Stomach (tissue), 9 donors: ENCODE data around the gene ADH4. TPM values are rescaled to one million over a fixed set of nuclear protein-coding genes. Genes with fewer than 3 reads are reported as not detected.

Source experiments
- DNase-seq, 2 donors: peaks; one replicate each; pipeline versions ENCODE4 v3.0.0 to v3.0.0-alpha.2; 2013 to 2019
- H3K27ac ChIP-seq, 5 donors: fragments of 200-600 bp in 4 of 5; sonication (generic) in 4 of 5; one replicate each; pipeline ENCODE4 v1.5.1; 2013 to 2019; ENCODE audit warnings: mild to moderate bottlenecking in 1 of 5, moderate library complexity in 1 of 5
- H3K27me3 ChIP-seq, 3 donors: fragments of 200-600 bp; sonication (generic); one replicate each; pipeline ENCODE4 v1.5.1; 2017 to 2019; ENCODE audit warnings: mixed run types in 1 of 3
- H3K36me3 ChIP-seq, 4 donors: fragments of 200-600 bp; sonication (generic); 1 replicate in 3 of 4; 2 replicates in 1 of 4; pipeline ENCODE4 v1.5.1; 2016 to 2019
- H3K4me1 ChIP-seq, 4 donors: fragments of 200-600 bp; sonication (generic); one replicate each; pipeline ENCODE4 v1.5.1; 2016 to 2019
- H3K4me3 ChIP-seq, 4 donors: fragments of 200-600 bp; sonication (generic) in 3 of 4; one replicate each; pipeline ENCODE4 v1.5.1; 2016 to 2019; ENCODE audit warnings: mild to moderate bottlenecking in 1 of 4
- H3K9me3 ChIP-seq, 4 donors: fragments of 200-600 bp; sonication (generic); one replicate each; pipeline ENCODE4 v1.5.1; 2016 to 2019
- CTCF ChIP-seq, 7 experiments: fragments of 450-650 bp in 4 of 7; fragments of 200-600 bp in 3 of 7; sonication (generic) in 3 of 7; IDR thresholded peaks; one replicate each; pipeline ENCODE4 v1.5.1; 2016 to 2019; ENCODE audit warnings: antibody characterized with exemption in 7 of 7, control low read depth in 2 of 7, mild to moderate bottlenecking in 1 of 7
- EP300 ChIP-seq: sonication (generic); formaldehyde crosslinking; IDR thresholded peaks from one replicate; pipeline ENCODE4 v1.6.1; 2017; ENCODE audit warnings: antibody characterized with exemption
- POLR2A ChIP-seq, 4 donors: fragments of 450-650 bp; IDR thresholded peaks; one replicate each; pipeline ENCODE4 v1.6.1; 2016; ENCODE audit warnings: antibody characterized with exemption in 4 of 4, control low read depth in 2 of 4, mild to moderate bottlenecking in 1 of 4, moderate library complexity in 1 of 4
- POLR2AphosphoS5 ChIP-seq, 3 donors: sonication (generic); formaldehyde crosslinking; IDR thresholded peaks; one replicate each; pipeline ENCODE4 v1.6.1; 2016; ENCODE audit warnings: antibody characterized with exemption in 3 of 3
- WGBS, 5 donors: extraction: QIAGEN DNeasy Blood & Tissue Kit in 3 of 5; methylation state at CpG; one replicate each; pipeline versions ENCODE4 v1.1.5 to v1.1.7; 2013 to 2018; 5-methylcytosine and 5-hydroxymethylcytosine counted together
- intact Hi-C: fragments of 100-400 bp; cut with DNase I; formaldehyde crosslinking; loops from one replicate; pipeline ENCODE4 v1.15.1; 2023; ENCODE audit warnings: low total_unique reads
- polyA plus RNA-seq, 3 donors: library from polyadenylated mRNA; stranded (reverse); fragments of 200-250 nt; gene quantifications; one replicate each; pipeline ENCODE4 v1.2.3, GENCODE V29; 2013
- total RNA-seq, 5 donors: library from RNA; depleted of rRNA; stranded (reverse); fragments of >200 nt; gene quantifications; one replicate each; pipeline versions ENCODE4 v1.1.0 to v1.2.3, GENCODE V29; 2014 to 2016
- donor health status: healthy with polysubstance abuse.
- donor health status: Bipolar disorder and iron deficiency.
- donor health status: healthy.

Gene ADH4
- total and polyA plus RNA-seq, 8 donors: 0.25 to 1.8 (median 0.50) TPM; not detected in 5

GRCh38 chr4:99180382-99181070, 36.4 kb upstream of the ADH4 start:
- TF ChIP-seq CTCF (IDR thresholded peaks at IDR 0.05) (no peak), POLR2A (IDR thresholded peaks at IDR 0.05) (no peak), POLR2AphosphoS5 (IDR thresholded peaks at IDR 0.05) (no peak), EP300 (no peak)
- no peak overlapping the region for H3K4me3 ChIP-seq
- peak overlapping the region in 3 of 5 donors; percentile 18 to 41 (median 33) for H3K27ac ChIP-seq
- DNase-seq: peak in 1 of 2 donors; percentile 35
- H3K27me3 ChIP-seq: no peaks in the 10 kb centered on the region
- intact Hi-C loops: no loop called here
- H3K9me3 ChIP-seq: peaks cover 0 to 18% (median 5%) of the 10 kb centered on the region in 4 donors
- H3K36me3 ChIP-seq: no peaks in the 10 kb centered on the region
- peaks cover 0 to 14% (median 2%) of the 10 kb centered on the region in 4 donors for H3K4me1 ChIP-seq
- WGBS, 5 donors: 48 to 75% (median 66%) methylated on average over 2 of the region's 2 CpGs

GRCh38 chr4:99179626-99180025, 35.5 kb upstream of the ADH4 start:
- 36 to 60% (median 48%) methylated on average over 1 of the region's 1 CpG for WGBS, 5 donors
- intact Hi-C loops: no loop called here
- Histone ChIP-seq H3K9me3 (peaks cover 0 to 18% (median 5%) of the 10 kb centered on the region in 4 donors), H3K36me3 (no peaks in the 10 kb centered on the region), H3K27me3 (no peaks in the 10 kb centered on the region), H3K27ac (no peak overlapping the region), H3K4me1 (peaks cover 0 to 14% (median 2%) of the 10 kb centered on the region in 4 donors), H3K4me3 (no peak overlapping the region)
- DNase-seq: peak in 1 of 2 donors; percentile 18
- no peak for TF ChIP-seq EP300
- TF ChIP-seq POLR2A (IDR thresholded peaks at IDR 0.05): no peak
- no peak for TF ChIP-seq CTCF (IDR thresholded peaks at IDR 0.05)
- TF ChIP-seq POLR2AphosphoS5 (IDR thresholded peaks at IDR 0.05): no peak

- intact Hi-C loops: no loop called here
- TF ChIP-seq EP300 (no peak), POLR2AphosphoS5 (IDR thresholded peaks at IDR 0.05) (no peak), CTCF (IDR thresholded peaks at IDR 0.05) (no peak), POLR2A (IDR thresholded peaks at IDR 0.05) (no peak)
- Histone ChIP-seq H3K36me3 (no peaks in the 10 kb centered on the region), H3K4me1 (peaks cover 0 to 14% (median 2%) of the 10 kb centered on the region in 4 donors), H3K9me3 (peaks cover 0 to 18% (median 5%) of the 10 kb centered on the region in 4 donors), H3K4me3 (no peak overlapping the region), H3K27ac (no peak overlapping the region), H3K27me3 (no peaks in the 10 kb centered on the region)
- WGBS, 5 donors: 72 to 86% (median 78%) methylated on average over 1 to 2 of the region's 2 CpGs
- DNase-seq: no peak
Measured at GRCh38 chr4:99179178-99179577, 35.1 kb upstream of the ADH4 start.

GRCh38 chr4:99166544-99166943, 22.4 kb upstream of the ADH4 start:
- no peak for TF ChIP-seq POLR2AphosphoS5 (IDR thresholded peaks at IDR 0.05)
- no peak for TF ChIP-seq POLR2A (IDR thresholded peaks at IDR 0.05)
- no peak for TF ChIP-seq CTCF (IDR thresholded peaks at IDR 0.05)
- no peak for TF ChIP-seq EP300
- Histone ChIP-seq H3K36me3 (no peaks in the 10 kb centered on the region), H3K27me3 (no peaks in the 10 kb centered on the region), H3K27ac (no peak overlapping the region), H3K4me1 (no peaks in the 10 kb centered on the region), H3K9me3 (no peaks in the 10 kb centered on the region), H3K4me3 (no peak overlapping the region)
- intact Hi-C loops: no loop called here
- DNase-seq: no peak
- 45 to 85% (median 65%) methylated on average over 2 of the region's 2 CpGs for WGBS, 5 donors
